Nucleus accumbens (tissue), 56 donors: ENCODE results near the gene SIGLEC12.
A peak's percentile ranks its signal among the peaks of the same experiment; 100 is the strongest.
"Not testable (repeated sequence)": the region's sequence is repeated elsewhere in the genome, so short reads cannot be mapped to it uniquely, and the experiment has no call there.

Experiments
- DNase-seq, 56 donors: peaks; one replicate each; lab custom pipeline; 2025; lab: John Stamatoyannopoulos, UW

Gene SIGLEC12

GRCh38 chr19:51524666-51525264 lies 23.2 kb upstream of the SIGLEC12 start:
- no peak for DNase-seq

GRCh38 chr19:51521781-51522180 lies 20.2 kb upstream of the SIGLEC12 start:
- peak in 11 of 56 donors; percentile 12 to 59 (median 36) for DNase-seq

- DNase-seq: no peak
These were observed 19.8 kb upstream of the SIGLEC12 start for GRCh38 chr19:51521357-51521756.

- DNase-seq: no peak
These were observed 19.1 kb upstream of the SIGLEC12 start for GRCh38 chr19:51520728-51521127.

- peak in 2 of 56 donors; percentile 2 to 4 for DNase-seq
These were observed 13.4 kb upstream of the SIGLEC12 start for GRCh38 chr19:51514866-51515481.

- DNase-seq: no peak
These were observed 12.4 kb upstream of the SIGLEC12 start for GRCh38 chr19:51513968-51514367.

- DNase-seq: no peak
These were observed 9.8 kb upstream of the SIGLEC12 start for GRCh38 chr19:51511353-51511752.

GRCh38 chr19:51509823-51510660 lies 8.4 kb upstream of the SIGLEC12 start:
- no peak for DNase-seq

GRCh38 chr19:51508059-51508733 lies 6.6 kb upstream of the SIGLEC12 start:
- DNase-seq: no peak

- DNase-seq: no peak
These were observed 6.0 kb upstream of the SIGLEC12 start for GRCh38 chr19:51507640-51508058.

GRCh38 chr19:51507192-51507591 lies 5.6 kb upstream of the SIGLEC12 start:
- no peak for DNase-seq

GRCh38 chr19:51505904-51506303 lies 4.3 kb upstream of the SIGLEC12 start:
- no peak for DNase-seq

GRCh38 chr19:51503896-51504295 lies 2.3 kb upstream of the SIGLEC12 start:
- no peak for DNase-seq

- DNase-seq: no peak
These were observed 1.8 kb upstream of the SIGLEC12 start for GRCh38 chr19:51503286-51503817.

GRCh38 chr19:51500931-51501330 lies 669 bp downstream of the SIGLEC12 start:
- not testable (repeated sequence) for DNase-seq

- no peak for DNase-seq
These were observed 3.9 kb downstream of the SIGLEC12 start for GRCh38 chr19:51497666-51498065.

GRCh38 chr19:51493776-51494175 lies 7.8 kb downstream of the SIGLEC12 start:
- no peak for DNase-seq

GRCh38 chr19:51491586-51491985 lies 10.0 kb downstream of the SIGLEC12 start:
- DNase-seq: no peak

- no peak for DNase-seq
These were observed 10.9 kb downstream of the SIGLEC12 start for GRCh38 chr19:51490676-51491075.

GRCh38 chr19:51489113-51489512 lies 12.5 kb downstream of the SIGLEC12 start:
- no peak for DNase-seq

- DNase-seq: no peak
These were observed 13.1 kb downstream of the SIGLEC12 start for GRCh38 chr19:51488491-51488890.
